ENCODE data around the gene SYAP1. TPM values are rescaled to one million over a fixed set of nuclear protein-coding genes. Genes with fewer than 3 reads are reported as not detected.
"Not testable (repeated sequence)": the region's sequence is repeated elsewhere in the genome, so short reads cannot be mapped to it uniquely, and the experiment has no call there.

SYAP1 gene
- polyA plus RNA-seq, 1 donor from 2014 or later, result 14.4 TPM

DNA sequence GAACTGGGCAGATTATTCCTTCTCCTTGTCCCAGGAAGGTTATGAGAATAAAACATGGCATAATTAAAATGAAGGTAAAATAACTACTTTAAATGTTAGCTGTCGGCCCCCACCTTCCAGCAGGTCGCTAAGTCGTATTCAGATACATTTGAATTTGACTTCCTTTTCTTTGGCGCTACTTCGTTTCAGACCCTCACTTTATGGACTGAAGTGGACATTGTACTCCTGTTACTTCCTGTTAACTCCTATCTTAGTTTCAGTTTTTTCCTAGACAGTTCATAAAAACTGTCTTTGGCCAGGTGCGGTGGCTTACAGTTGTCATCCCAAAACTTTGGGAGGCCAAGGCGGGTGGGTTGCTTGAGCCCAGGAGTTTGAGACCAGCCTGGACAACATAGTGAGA lies 5.7 kb downstream of the SYAP1 start:
- no peaks in the 10 kb centered on the region for H3K27me3 ChIP-seq (ENCODE audit: insufficient read depth, low read depth, low read length)
- no peak overlapping the region for H2AFZ ChIP-seq (ENCODE audit: low read depth, low read length)
- H3K9me2 ChIP-seq (ENCODE audit: insufficient read depth, low read length), result no peaks in the 10 kb centered on the region
- H3K79me2 ChIP-seq (replicated peaks; ENCODE audit: insufficient read depth, low read length), result peaks cover 12% of the 10 kb centered on the region
- no peaks in the 10 kb centered on the region for H3F3A ChIP-seq (ENCODE audit: insufficient read depth, low read length, poor library complexity, severe bottlenecking)
- H3K9me3 ChIP-seq (ENCODE audit: low read length), result no peaks in the 10 kb centered on the region
- TF ChIP-seq, protein P1, sequence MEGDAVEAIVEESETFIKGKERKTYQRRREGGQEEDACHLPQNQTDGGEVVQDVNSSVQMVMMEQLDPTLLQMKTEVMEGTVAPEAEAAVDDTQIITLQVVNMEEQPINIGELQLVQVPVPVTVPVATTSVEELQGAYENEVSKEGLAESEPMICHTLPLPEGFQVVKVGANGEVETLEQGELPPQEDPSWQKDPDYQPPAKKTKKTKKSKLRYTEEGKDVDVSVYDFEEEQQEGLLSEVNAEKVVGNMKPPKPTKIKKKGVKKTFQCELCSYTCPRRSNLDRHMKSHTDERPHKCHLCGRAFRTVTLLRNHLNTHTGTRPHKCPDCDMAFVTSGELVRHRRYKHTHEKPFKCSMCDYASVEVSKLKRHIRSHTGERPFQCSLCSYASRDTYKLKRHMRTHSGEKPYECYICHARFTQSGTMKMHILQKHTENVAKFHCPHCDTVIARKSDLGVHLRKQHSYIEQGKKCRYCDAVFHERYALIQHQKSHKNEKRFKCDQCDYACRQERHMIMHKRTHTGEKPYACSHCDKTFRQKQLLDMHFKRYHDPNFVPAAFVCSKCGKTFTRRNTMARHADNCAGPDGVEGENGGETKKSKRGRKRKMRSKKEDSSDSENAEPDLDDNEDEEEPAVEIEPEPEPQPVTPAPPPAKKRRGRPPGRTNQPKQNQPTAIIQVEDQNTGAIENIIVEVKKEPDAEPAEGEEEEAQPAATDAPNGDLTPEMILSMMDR (IDR thresholded peaks at IDR 0.05; ENCODE audit: poor library complexity, severe bottlenecking), result no peak
- TF ChIP-seq EP300 (conservative IDR thresholded peaks at IDR 0.05; ENCODE audit: poor library complexity, severe bottlenecking) (no peak), EZH2 (IDR thresholded peaks at IDR 0.05; ENCODE audit: borderline replicate concordance, insufficient read depth, low read length, poor library complexity, severe bottlenecking) (no peak), SMC3 (conservative IDR thresholded peaks at IDR 0.05; ENCODE audit: poor library complexity) (no peak), MXI1 (conservative IDR thresholded peaks at IDR 0.05; ENCODE audit: poor library complexity, severe bottlenecking) (no peak), RAD21 (conservative IDR thresholded peaks at IDR 0.05) (no peak), TAF1 (IDR thresholded peaks at IDR 0.05; ENCODE audit: low read depth) (no peak), POLR2AphosphoS5 (IDR thresholded peaks at IDR 0.05) (no peak)
- TF ChIP-seq, protein P2, sequence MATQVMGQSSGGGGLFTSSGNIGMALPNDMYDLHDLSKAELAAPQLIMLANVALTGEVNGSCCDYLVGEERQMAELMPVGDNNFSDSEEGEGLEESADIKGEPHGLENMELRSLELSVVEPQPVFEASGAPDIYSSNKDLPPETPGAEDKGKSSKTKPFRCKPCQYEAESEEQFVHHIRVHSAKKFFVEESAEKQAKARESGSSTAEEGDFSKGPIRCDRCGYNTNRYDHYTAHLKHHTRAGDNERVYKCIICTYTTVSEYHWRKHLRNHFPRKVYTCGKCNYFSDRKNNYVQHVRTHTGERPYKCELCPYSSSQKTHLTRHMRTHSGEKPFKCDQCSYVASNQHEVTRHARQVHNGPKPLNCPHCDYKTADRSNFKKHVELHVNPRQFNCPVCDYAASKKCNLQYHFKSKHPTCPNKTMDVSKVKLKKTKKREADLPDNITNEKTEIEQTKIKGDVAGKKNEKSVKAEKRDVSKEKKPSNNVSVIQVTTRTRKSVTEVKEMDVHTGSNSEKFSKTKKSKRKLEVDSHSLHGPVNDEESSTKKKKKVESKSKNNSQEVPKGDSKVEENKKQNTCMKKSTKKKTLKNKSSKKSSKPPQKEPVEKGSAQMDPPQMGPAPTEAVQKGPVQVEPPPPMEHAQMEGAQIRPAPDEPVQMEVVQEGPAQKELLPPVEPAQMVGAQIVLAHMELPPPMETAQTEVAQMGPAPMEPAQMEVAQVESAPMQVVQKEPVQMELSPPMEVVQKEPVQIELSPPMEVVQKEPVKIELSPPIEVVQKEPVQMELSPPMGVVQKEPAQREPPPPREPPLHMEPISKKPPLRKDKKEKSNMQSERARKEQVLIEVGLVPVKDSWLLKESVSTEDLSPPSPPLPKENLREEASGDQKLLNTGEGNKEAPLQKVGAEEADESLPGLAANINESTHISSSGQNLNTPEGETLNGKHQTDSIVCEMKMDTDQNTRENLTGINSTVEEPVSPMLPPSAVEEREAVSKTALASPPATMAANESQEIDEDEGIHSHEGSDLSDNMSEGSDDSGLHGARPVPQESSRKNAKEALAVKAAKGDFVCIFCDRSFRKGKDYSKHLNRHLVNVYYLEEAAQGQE (IDR thresholded peaks at IDR 0.05; ENCODE audit: borderline replicate concordance), result no peak
- no peak overlapping the region for H3K9ac ChIP-seq (ENCODE audit: low read length)
- H3K36me3 ChIP-seq (ENCODE audit: insufficient read depth, low read length), result no peaks in the 10 kb centered on the region
- no peak overlapping the region for H3K4me2 ChIP-seq (ENCODE audit: low read length)
- H3K27ac ChIP-seq (ENCODE audit: low read length), result no peak overlapping the region
- H3K4me3 ChIP-seq (ENCODE audit: low read length), result no peak overlapping the region
- H4K20me1 ChIP-seq (ENCODE audit: insufficient read depth), result no peaks in the 10 kb centered on the region

DNA sequence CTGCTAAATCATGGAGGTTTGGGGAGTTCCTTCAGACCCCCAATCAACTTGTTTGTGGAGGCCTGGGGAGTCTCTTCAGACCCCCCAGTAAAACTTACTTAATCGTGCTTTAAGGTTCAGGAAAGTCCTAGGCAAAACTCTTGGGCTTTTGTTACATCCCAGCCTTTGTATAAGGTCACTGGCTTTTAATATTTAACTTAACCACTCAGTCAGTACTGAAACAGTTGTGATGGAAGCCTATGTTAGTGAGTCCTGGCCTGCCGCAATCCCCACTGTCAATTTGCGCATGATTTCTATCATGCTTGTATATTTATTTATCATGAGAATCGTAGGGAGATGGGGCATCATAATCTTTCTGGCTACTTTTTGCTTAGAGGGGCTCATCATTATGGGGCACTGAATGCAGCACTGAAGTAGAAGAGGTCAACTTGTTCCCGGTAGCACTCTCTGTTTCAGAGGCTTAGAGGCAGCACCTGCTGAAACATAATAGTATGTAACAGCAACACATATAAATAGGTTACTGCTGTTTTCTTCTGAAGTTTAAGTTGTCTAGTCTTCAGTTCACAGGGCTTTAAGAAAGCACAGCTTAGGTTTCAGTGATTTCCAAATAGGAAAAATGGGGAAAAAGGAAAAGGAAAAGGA lies 7.1 kb downstream of the SYAP1 start:
- not testable (repeated sequence) for H3K79me2 ChIP-seq (replicated peaks; ENCODE audit: insufficient read depth, low read length); H3K9ac ChIP-seq (ENCODE audit: low read length); H2AFZ ChIP-seq (ENCODE audit: low read depth, low read length); H3K27me3 ChIP-seq (ENCODE audit: insufficient read depth, low read depth, low read length); H3K4me3 ChIP-seq (ENCODE audit: low read length); H3K9me3 ChIP-seq (ENCODE audit: low read length); H3F3A ChIP-seq (ENCODE audit: insufficient read depth, low read length, poor library complexity, severe bottlenecking); H3K9me2 ChIP-seq (ENCODE audit: insufficient read depth, low read length); H3K27ac ChIP-seq (ENCODE audit: low read length); H4K20me1 ChIP-seq (ENCODE audit: insufficient read depth); H3K4me2 ChIP-seq (ENCODE audit: low read length); H3K36me3 ChIP-seq (ENCODE audit: insufficient read depth, low read length)

DNA sequence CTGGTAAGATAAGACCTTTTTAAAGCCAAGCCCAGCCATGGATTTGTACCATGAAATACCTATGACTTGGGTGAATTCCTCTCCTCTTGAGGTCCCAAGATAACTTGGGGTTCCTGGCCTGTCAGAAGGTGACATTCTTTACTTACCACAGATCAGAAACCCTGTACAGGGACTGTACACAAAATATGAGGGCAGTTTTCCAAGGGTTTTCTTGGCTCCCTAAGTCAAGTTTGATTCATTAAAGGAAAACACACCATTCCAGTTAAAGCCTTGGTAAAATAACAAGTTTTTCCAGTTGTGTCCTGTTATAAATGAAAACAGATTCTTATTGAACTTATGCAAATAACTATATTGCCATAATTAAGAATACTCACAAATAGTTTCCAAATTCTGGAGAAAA lies 8.2 kb downstream of the SYAP1 start:
- Histone ChIP-seq H3K79me2 (replicated peaks; ENCODE audit: insufficient read depth, low read length) (no peaks in the 10 kb centered on the region), H3K4me2 (ENCODE audit: low read length) (no peak overlapping the region)
- TF ChIP-seq, protein P1 (IDR thresholded peaks at IDR 0.05; ENCODE audit: poor library complexity, severe bottlenecking), result no peak
- no peak for TF ChIP-seq TAF1 (IDR thresholded peaks at IDR 0.05; ENCODE audit: low read depth)
- TF ChIP-seq RAD21 (conservative IDR thresholded peaks at IDR 0.05), result no peak
- TF ChIP-seq POLR2AphosphoS5 (IDR thresholded peaks at IDR 0.05), result no peak
- no peak for TF ChIP-seq EP300 (conservative IDR thresholded peaks at IDR 0.05; ENCODE audit: poor library complexity, severe bottlenecking)

More for the DNA sequence above, 8.2 kb downstream of the SYAP1 start:
- H4K20me1 ChIP-seq (ENCODE audit: insufficient read depth), result no peaks in the 10 kb centered on the region
- no peaks in the 10 kb centered on the region for H3F3A ChIP-seq (ENCODE audit: insufficient read depth, low read length, poor library complexity, severe bottlenecking)
- H3K4me3 ChIP-seq (ENCODE audit: low read length), result no peak overlapping the region
- no peak overlapping the region for H3K27ac ChIP-seq (ENCODE audit: low read length)
- no peak overlapping the region for H3K9ac ChIP-seq (ENCODE audit: low read length)
- no peaks in the 10 kb centered on the region for H3K36me3 ChIP-seq (ENCODE audit: insufficient read depth, low read length)
- no peaks in the 10 kb centered on the region for H3K9me3 ChIP-seq (ENCODE audit: low read length)
- no peak overlapping the region for H2AFZ ChIP-seq (ENCODE audit: low read depth, low read length)
- H3K27me3 ChIP-seq (ENCODE audit: insufficient read depth, low read depth, low read length), result no peaks in the 10 kb centered on the region
- no peaks in the 10 kb centered on the region for H3K9me2 ChIP-seq (ENCODE audit: insufficient read depth, low read length)
